Melanocyte of skin (primary cell): Measurements from ENCODE around the gene NAA20. TPM values are rescaled to one million over a fixed set of nuclear protein-coding genes. Genes with fewer than 3 reads are reported as not detected.

ENCODE experiments used
- total RNA-seq, 2 donors: library from RNA; depleted of rRNA; stranded (reverse); fragments of >200 nt; gene quantifications; 2 replicates each; pipeline ENCODE4 v1.2.3, GENCODE V29; 2012

Gene NAA20, protein sequence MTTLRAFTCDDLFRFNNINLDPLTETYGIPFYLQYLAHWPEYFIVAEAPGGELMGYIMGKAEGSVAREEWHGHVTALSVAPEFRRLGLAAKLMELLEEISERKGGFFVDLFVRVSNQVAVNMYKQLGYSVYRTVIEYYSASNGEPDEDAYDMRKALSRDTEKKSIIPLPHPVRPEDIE
- total RNA-seq = 10 to 100 TPM; 32.3 to 45.0 TPM

DNA sequence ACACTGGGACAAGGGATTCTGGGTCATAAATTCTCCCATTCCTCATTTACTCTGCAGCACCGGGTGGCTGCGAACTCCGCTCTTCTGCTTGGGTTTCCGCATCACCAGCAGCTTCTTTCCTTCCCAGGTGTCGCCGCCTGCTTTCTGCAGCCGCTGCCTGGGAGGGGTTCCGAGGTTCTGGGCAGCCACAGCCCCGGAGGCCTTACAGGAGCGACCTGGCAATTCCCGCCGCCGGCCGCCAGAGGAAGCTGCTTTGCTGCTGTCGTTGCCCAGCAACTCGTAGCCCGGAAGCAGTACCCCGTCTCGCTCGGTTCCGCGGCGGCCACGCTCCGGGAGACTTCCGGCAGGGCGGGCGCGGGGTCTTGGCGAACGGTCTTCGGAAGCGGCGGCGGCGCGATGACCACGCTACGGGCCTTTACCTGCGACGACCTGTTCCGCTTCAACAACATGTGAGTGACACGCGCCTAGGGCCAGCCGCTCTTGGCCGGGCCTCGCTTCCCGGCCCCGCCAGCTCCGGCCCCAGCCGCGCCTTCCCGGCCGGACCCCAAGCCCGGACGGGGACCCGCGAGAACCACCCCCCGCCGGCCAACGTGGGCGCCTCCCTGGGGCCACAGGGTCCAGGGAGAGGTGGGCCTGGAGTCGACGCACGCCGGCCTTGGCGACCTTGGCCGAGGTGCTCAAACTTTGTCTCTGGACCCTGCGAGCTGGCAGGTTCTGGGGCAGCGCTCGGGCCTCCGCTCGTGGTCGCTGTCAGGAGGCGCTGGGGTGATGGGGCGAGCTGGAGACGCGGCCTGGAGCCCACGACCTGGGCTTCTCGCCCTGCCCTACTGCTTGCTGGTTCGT is at the start of gene NAA20:
Gene NAA20 (plus strand): TSS at position 362 of the 843 bp plus-strand sequence. CDS start 35 bp downstream, at position 397.

DNA sequence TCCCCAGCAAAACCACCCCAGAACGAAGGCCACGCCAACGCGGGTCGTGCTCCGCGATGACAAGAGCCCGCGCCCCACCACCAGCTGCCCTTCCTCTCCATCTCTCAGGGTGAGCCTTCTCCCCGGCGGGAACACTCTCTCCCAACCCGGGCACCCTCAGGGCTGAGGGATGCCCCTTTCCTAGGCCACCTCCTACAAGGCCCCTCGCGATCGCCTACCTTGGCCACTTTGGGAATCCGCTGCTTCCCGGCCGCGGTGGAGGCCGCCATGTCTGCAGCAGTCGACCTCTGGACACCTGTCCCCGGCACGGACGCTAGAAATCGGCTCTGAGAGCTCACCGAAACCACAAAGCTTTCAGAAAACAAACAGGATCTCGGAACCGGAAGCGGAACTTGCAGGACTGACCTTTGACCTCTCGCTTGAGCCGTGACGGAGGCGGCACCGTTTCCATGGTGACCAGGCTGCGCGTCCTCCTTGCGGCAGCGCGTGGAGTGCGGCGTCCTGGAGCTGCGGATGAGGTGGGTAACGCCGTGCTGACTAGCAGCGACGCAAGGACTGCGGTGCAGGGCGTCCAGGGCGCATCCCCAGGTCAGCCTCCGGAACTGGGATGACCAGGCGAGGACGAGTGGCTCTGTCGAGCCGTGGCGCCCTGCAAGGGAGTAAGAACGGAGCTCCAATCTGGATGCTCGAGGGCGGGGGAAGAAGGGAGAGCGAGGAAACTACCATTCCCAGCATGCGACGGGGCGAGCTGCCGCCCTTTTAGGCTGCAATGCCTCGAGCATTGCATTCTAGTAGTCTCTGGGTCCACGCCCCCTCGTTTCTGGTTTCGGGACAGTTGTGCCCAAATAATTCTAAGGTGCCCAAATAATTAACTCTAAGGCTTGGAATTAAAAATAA is 35.2 kb downstream of the NAA20 start, which contains the start of the genes CFAP61 and CRNKL1:
Gene CFAP61 (plus strand): TSS at position 459 of the 897 bp plus-strand sequence. CDS start 4,122 bp downstream, outside the sequence.
Gene CRNKL1 (minus strand): TSS at position 393 of the 897 bp plus-strand sequence. CDS start 124 bp downstream, at position 269.

Other genes starting within 250 kb of the NAA20 start
- gene CRNKL1, start 35.1 kb downstream of the NAA20 start, total RNA-seq = 10 to 100 TPM; 18.2 to 27.6 TPM
- gene CFAP61, start 35.2 kb downstream of the NAA20 start, total RNA-seq = 10 to 100 TPM in 1 of 2 donors, 1 to 10 TPM in 1; 1.0 to 10.3 TPM